Endothelial cell of umbilical vein (primary cell): Measurements from ENCODE around the gene DLGAP5. TPM values are rescaled to one million over a fixed set of nuclear protein-coding genes. Genes with fewer than 3 reads are reported as not detected.

ENCODE experiments used
- BruUV-seq: library from RNA; stranded (reverse); fragments of 400-500 nt; replicated peaks from 2 replicates; lab custom pipeline; 2021; lab: Mats Ljungman, UMichigan
- CTCF ChIA-PET: fragments of 300-600, 350-600 bp; sonication (Branson Sonifier 250); formaldehyde crosslinking; loops from one replicate; lab custom pipeline; 2021; ENCODE audit warnings: antibody characterized with exemption, inconsistent platforms; lab: Charles Lee
- POLR2A ChIA-PET: fragments of 300-600, 350-600 bp; sonication (Branson Sonifier 250); formaldehyde crosslinking; loops from one replicate; lab custom pipeline; 2021; ENCODE audit warnings: antibody characterized with exemption, inconsistent platforms; lab: Charles Lee
- DNase-seq: peaks from one replicate; pipeline ENCODE4 v3.0.0-alpha.2; 2011; ENCODE audit warnings: low read depth, low spot score
- FAIRE-seq: peaks from 2 replicates; lab custom pipeline; 2011; peaks lifted over from hg19 to GRCh38; lab: Jason Lieb, UNC
- H2AFZ ChIP-seq: 2 replicates; pipeline ENCODE4 v1.6.0; 2012; ENCODE audit warnings: low read depth, low read length, control low read depth, inconsistent platforms
- H3K27ac ChIP-seq: 2 replicates; pipeline ENCODE4 v1.5.1; 2011; ENCODE audit warnings: low read depth, mild to moderate bottlenecking, control low read depth, low read length, moderate library complexity; ENCODE audit not compliant: insufficient read depth
- H3K27me3 ChIP-seq, 2 experiments: 2 replicates each; pipeline versions ENCODE4 v1.6.0 to v1.6.1; 2011; ENCODE audit warnings: low read length in 2 of 2, mixed read lengths in 1 of 2; ENCODE audit not compliant: control insufficient read depth in 2 of 2, insufficient read depth in 2 of 2
- H3K36me3 ChIP-seq, 2 experiments: 2 replicates in 1 of 2; 3 replicates in 1 of 2; pipeline ENCODE4 v1.5.1; 2011; ENCODE audit warnings: low read length in 2 of 2, mild to moderate bottlenecking in 1 of 2, moderate library complexity in 1 of 2; ENCODE audit not compliant: control insufficient read depth in 2 of 2, insufficient read depth in 2 of 2; ENCODE audit errors: extremely low read depth in 1 of 2
- H3K4me1 ChIP-seq: 3 replicates; pipeline ENCODE4 v1.5.1; 2011; ENCODE audit warnings: mild to moderate bottlenecking, low read length; ENCODE audit not compliant: control insufficient read depth, insufficient read depth; ENCODE audit errors: extremely low read depth
- H3K4me2 ChIP-seq: 2 replicates; pipeline ENCODE4 v1.6.1; 2011; ENCODE audit warnings: low read length, control low read depth, mixed read lengths; ENCODE audit not compliant: insufficient read depth
- H3K4me3 ChIP-seq, 3 experiments: fragments of 200-600 bp in 1 of 3; sonication (generic), shearing (Covaris generic) in 1 of 3; replicated peaks in 1 of 3; 2 replicates each; pipeline ENCODE4 v1.5.1; 2011 to 2016; ENCODE audit warnings: control low read depth in 3 of 3, low read length in 3 of 3, mild to moderate bottlenecking in 2 of 3, inconsistent platforms in 1 of 3, low read depth in 1 of 3, moderate library complexity in 1 of 3; ENCODE audit not compliant: insufficient read depth in 1 of 3
- H3K79me2 ChIP-seq: 2 replicates; pipeline ENCODE4 v1.6.0; 2012; ENCODE audit warnings: low read length, inconsistent platforms; ENCODE audit not compliant: control insufficient read depth, insufficient read depth
- H3K9ac ChIP-seq: replicated peaks from 2 replicates; pipeline ENCODE3; 2011; ENCODE audit warnings: low read length, control low read depth; ENCODE audit not compliant: insufficient read depth; ENCODE audit errors: extremely low read depth
- H3K9me1 ChIP-seq: replicated peaks from 3 replicates; pipeline ENCODE4 v1.6.0; 2011; ENCODE audit warnings: mild to moderate bottlenecking, low read length; ENCODE audit not compliant: control insufficient read depth, insufficient read depth; ENCODE audit errors: extremely low read depth
- H3K9me3 ChIP-seq: replicated peaks from 2 replicates; pipeline ENCODE4 v1.5.1; 2012; ENCODE audit warnings: low read length, inconsistent platforms; ENCODE audit not compliant: control insufficient read depth, insufficient read depth
- H4K20me1 ChIP-seq: replicated peaks from 2 replicates; pipeline ENCODE3; 2011; ENCODE audit warnings: mild to moderate bottlenecking, low read length; ENCODE audit not compliant: control insufficient read depth, insufficient read depth; ENCODE audit errors: extremely low read depth
- EZH2 ChIP-seq: IDR thresholded peaks from 2 replicates; pipeline ENCODE4 v1.6.1; 2012; ENCODE audit warnings: borderline replicate concordance, low read depth, mild to moderate bottlenecking, moderate library complexity, low read length, inconsistent platforms; ENCODE audit not compliant: severe bottlenecking
- FOS ChIP-seq: IDR thresholded peaks from 2 replicates; pipeline ENCODE4 v1.6.1; 2011; ENCODE audit warnings: mild to moderate bottlenecking, low read length, moderate library complexity, borderline replicate concordance; ENCODE audit not compliant: insufficient read depth
- GATA2 ChIP-seq: IDR thresholded peaks from 2 replicates; pipeline ENCODE4 v1.7.0; 2011; ENCODE audit warnings: low read depth, mild to moderate bottlenecking, moderate library complexity, mixed read lengths, low read length; ENCODE audit not compliant: insufficient read length, insufficient read depth
- JUN ChIP-seq: IDR thresholded peaks from 2 replicates; pipeline ENCODE4 v1.6.1; 2011; ENCODE audit warnings: borderline replicate concordance, low read depth; ENCODE audit not compliant: insufficient read length, insufficient read depth
- MYC ChIP-seq: IDR thresholded peaks from one replicate; pipeline ENCODE4 v1.6.1; 2011; ENCODE audit warnings: mild to moderate bottlenecking, low read depth, low read length
- POLR2A ChIP-seq: IDR thresholded peaks from 2 replicates; pipeline ENCODE4 v1.6.1; 2012; ENCODE audit warnings: low read depth, mild to moderate bottlenecking, control low read depth, low read length
- POLR2AphosphoS5 ChIP-seq: IDR thresholded peaks from 2 replicates; pipeline ENCODE4 v1.6.1; 2012; ENCODE audit warnings: low read depth, mild to moderate bottlenecking, control low read depth, low read length, moderate library complexity; ENCODE audit not compliant: insufficient read depth
- dilution Hi-C: fragments of 300-500 bp; cut with MboI; formaldehyde crosslinking; loops from one replicate; pipeline ENCODE4 v1.15.0; 2019; ENCODE audit warnings: low sequenced_read_pairs; ENCODE audit not compliant: extremely low pct_ligation_motif_present
- intact Hi-C: fragments of 100-400 bp; cut with micrococcal nuclease; formaldehyde crosslinking; loops from one replicate; pipeline ENCODE4 v1.10.0; 2022
- polyA plus RNA-seq, 4 experiments: library from polyadenylated mRNA; depleted of rRNA in 3 of 4; stranded (reverse) in 3 of 4; unstranded in 1 of 4; fragments of >200 nt; gene quantifications; 2 replicates each; pipeline versions ENCODE4 v1.2.1 to v1.2.3, GENCODE V29; 2011 to 2012; ENCODE audit warnings: missing spikeins in 1 of 4
- total RNA-seq: library from RNA; stranded (reverse); gene quantifications from 2 replicates; pipeline ENCODE4 v1.2.3, GENCODE V29; 2021
- TF ChIP-seq, protein P1 (sequence below): IDR thresholded peaks from 2 replicates; pipeline ENCODE4 v1.6.1; 2011; ENCODE audit not compliant: insufficient read depth, insufficient read length
- TF ChIP-seq, protein P2 (sequence below), 2 donors: IDR thresholded peaks; 1 replicate in 1 of 2; 2 replicates in 1 of 2; pipeline ENCODE4 v1.5.1; 2011; ENCODE audit warnings: low read length in 2 of 2, mild to moderate bottlenecking in 2 of 2, moderate library complexity in 2 of 2, control low read depth in 1 of 2, inconsistent platforms in 1 of 2, low read depth in 1 of 2; ENCODE audit not compliant: insufficient read depth in 1 of 2; ENCODE audit errors: extremely low read depth in 1 of 2

DLGAP5 gene
- total and polyA plus RNA-seq, 2 donors (not counting 3 experiments of a cell fraction or from before 2014, with no cell fraction given): 8.3 to 83.2 TPM

DNA sequence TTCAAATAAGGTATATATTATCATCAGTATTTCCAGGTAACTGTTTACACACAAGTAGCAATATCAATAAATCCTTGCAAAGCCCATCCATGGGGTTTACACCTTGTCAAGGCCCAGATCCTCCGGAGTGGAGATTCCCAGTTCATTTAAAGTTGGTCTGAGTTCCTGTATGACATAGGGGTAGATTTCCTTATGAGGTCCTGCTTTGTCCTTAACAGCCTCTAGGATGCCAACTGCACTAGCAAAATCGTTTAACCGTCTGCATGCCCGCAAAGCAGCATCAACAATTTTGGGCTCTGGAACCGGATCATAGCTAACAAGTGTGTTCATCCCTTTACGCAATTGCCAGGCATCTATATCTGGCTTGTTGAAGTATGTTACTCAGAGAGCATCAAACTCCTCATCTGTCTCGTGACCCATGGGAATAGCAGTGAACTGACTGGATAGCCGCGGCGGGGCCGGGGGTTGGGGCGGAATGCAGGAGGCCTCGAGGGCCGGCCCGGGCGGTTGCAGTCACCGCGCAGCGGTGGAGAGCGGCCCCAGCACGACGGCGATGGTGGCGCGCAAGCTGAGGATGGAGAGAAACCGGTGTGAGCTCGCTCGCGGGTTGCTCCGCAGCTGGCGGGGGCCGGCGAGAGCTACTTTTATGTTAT lies 49.3 kb upstream of the DLGAP5 start:
- Histone ChIP-seq H3K79me2 (no peaks in the 10 kb centered on the region), H3K4me3 (no peak overlapping the region), H3K36me3 (no peaks in the 10 kb centered on the region), H4K20me1 (no peaks in the 10 kb centered on the region), H3K9me3 (no peaks in the 10 kb centered on the region), H3K4me1 (no peaks in the 10 kb centered on the region), H2AFZ (no peak overlapping the region), H3K27ac (no peak overlapping the region), H3K9ac (no peak overlapping the region), H3K9me1 (no peaks in the 10 kb centered on the region), H3K4me2 (no peak overlapping the region), H3K27me3 (peaks cover 16 to 28% of the 10 kb centered on the region in 2 experiments)
- FAIRE-seq (no peak), DNase-seq (no peak)
- intact Hi-C loops: no loop called here
- POLR2A ChIA-PET: interaction anchor here (0.6 kb wide), 1 partner anchor 10 kb away, joined by 3 read pairs; no protein-coding TSS in a partner anchor
- dilution Hi-C loops: no loop called here
- TF ChIP-seq POLR2AphosphoS5 (no peak), EZH2 (no peak), JUN (no peak), MYC (no peak), GATA2 (no peak), POLR2A (no peak), FOS (no peak)
- TF ChIP-seq, protein P1, sequence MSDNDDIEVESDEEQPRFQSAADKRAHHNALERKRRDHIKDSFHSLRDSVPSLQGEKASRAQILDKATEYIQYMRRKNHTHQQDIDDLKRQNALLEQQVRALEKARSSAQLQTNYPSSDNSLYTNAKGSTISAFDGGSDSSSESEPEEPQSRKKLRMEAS: no peak
- TF ChIP-seq, protein P2, sequence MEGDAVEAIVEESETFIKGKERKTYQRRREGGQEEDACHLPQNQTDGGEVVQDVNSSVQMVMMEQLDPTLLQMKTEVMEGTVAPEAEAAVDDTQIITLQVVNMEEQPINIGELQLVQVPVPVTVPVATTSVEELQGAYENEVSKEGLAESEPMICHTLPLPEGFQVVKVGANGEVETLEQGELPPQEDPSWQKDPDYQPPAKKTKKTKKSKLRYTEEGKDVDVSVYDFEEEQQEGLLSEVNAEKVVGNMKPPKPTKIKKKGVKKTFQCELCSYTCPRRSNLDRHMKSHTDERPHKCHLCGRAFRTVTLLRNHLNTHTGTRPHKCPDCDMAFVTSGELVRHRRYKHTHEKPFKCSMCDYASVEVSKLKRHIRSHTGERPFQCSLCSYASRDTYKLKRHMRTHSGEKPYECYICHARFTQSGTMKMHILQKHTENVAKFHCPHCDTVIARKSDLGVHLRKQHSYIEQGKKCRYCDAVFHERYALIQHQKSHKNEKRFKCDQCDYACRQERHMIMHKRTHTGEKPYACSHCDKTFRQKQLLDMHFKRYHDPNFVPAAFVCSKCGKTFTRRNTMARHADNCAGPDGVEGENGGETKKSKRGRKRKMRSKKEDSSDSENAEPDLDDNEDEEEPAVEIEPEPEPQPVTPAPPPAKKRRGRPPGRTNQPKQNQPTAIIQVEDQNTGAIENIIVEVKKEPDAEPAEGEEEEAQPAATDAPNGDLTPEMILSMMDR (IDR thresholded peaks at IDR 0.05; ENCODE audit: extremely low read depth in 1 of 2, insufficient read depth in 1 of 2, low read depth in 1 of 2, low read length in 2 of 2): no peak
- CTCF ChIA-PET: interaction anchor here (0.9 to 1.0 kb wide), 2 partner anchors 12 to 28 kb away, joined by 3 read pairs; no protein-coding TSS in a partner anchor
- no TSS peak for BruUV-seq
